ENCODE data around the gene CERS6. TPM values are rescaled to one million over a fixed set of nuclear protein-coding genes. Genes with fewer than 3 reads are reported as not detected.

CERS6 gene
- total RNA-seq, 1 donor from 2014 or later, result 36.4 TPM

DNA sequence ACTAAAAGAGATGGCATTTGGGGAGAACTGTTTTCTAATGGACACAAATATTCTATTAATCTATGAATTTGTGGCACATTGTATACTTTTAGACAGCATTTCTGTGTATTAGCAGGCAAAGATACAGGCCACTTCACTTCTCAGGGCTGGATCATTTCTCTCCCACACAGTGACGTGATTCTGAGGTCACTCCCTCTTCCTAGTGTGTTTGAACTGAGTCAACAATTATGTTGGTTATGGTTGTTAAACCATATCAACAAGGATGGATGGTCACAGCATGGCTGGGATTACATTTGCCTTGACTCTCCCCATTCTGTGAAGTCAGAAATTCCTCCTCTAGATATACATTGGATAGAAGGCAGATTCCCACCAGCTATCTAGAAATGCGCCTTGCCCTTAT lies 358.0 kb downstream of the CERS6 start:
- Mint-ChIP-seq H3K4me1 (ENCODE audit: unreplicated experiment) (peaks cover 22% of the 10 kb centered on the region), H3K27me3 (ENCODE audit: unreplicated experiment) (no peaks in the 10 kb centered on the region), H3K9me3 (ENCODE audit: unreplicated experiment) (no peaks in the 10 kb centered on the region), H3K27ac (ENCODE audit: unreplicated experiment) (no peak overlapping the region), H3K4me3 (ENCODE audit: unreplicated experiment) (no peak overlapping the region), H3K36me3 (ENCODE audit: low read depth, unreplicated experiment) (no peaks in the 10 kb centered on the region)
- DNase-seq (ENCODE audit: low spot score), result no peak
- TF ChIP-seq, protein P1, sequence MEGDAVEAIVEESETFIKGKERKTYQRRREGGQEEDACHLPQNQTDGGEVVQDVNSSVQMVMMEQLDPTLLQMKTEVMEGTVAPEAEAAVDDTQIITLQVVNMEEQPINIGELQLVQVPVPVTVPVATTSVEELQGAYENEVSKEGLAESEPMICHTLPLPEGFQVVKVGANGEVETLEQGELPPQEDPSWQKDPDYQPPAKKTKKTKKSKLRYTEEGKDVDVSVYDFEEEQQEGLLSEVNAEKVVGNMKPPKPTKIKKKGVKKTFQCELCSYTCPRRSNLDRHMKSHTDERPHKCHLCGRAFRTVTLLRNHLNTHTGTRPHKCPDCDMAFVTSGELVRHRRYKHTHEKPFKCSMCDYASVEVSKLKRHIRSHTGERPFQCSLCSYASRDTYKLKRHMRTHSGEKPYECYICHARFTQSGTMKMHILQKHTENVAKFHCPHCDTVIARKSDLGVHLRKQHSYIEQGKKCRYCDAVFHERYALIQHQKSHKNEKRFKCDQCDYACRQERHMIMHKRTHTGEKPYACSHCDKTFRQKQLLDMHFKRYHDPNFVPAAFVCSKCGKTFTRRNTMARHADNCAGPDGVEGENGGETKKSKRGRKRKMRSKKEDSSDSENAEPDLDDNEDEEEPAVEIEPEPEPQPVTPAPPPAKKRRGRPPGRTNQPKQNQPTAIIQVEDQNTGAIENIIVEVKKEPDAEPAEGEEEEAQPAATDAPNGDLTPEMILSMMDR (IDR thresholded peaks at IDR 0.05; ENCODE audit: unreplicated experiment), result no peak

GRCh38 chr2:168814939-168815907 lies 359.2 kb downstream of the CERS6 start:
- H3K27me3 Mint-ChIP-seq (ENCODE audit: unreplicated experiment), result no peaks in the 10 kb centered on the region
- H3K4me3 Mint-ChIP-seq (ENCODE audit: unreplicated experiment), result no peak overlapping the region
- H3K27ac Mint-ChIP-seq (ENCODE audit: unreplicated experiment), result no peak overlapping the region
- H3K4me1 Mint-ChIP-seq (ENCODE audit: unreplicated experiment), result peaks cover 22% of the 10 kb centered on the region
- H3K36me3 Mint-ChIP-seq (ENCODE audit: low read depth, unreplicated experiment), result no peaks in the 10 kb centered on the region
- no peak for DNase-seq (ENCODE audit: low spot score)
- no peaks in the 10 kb centered on the region for H3K9me3 Mint-ChIP-seq (ENCODE audit: unreplicated experiment)
- TF ChIP-seq, protein P1 (IDR thresholded peaks at IDR 0.05; ENCODE audit: unreplicated experiment), result no peak

- TF ChIP-seq, protein P1 (IDR thresholded peaks at IDR 0.05; ENCODE audit: unreplicated experiment), result no peak
- Mint-ChIP-seq H3K36me3 (ENCODE audit: low read depth, unreplicated experiment) (no peaks in the 10 kb centered on the region), H3K4me1 (ENCODE audit: unreplicated experiment) (peaks cover 14% of the 10 kb centered on the region), H3K9me3 (ENCODE audit: unreplicated experiment) (no peaks in the 10 kb centered on the region), H3K27me3 (ENCODE audit: unreplicated experiment) (no peaks in the 10 kb centered on the region), H3K27ac (ENCODE audit: unreplicated experiment) (no peak overlapping the region), H3K4me3 (ENCODE audit: unreplicated experiment) (no peak overlapping the region)
- DNase-seq (ENCODE audit: low spot score), result no peak
Observed at GRCh38 chr2:168816369-168816768, 360.3 kb downstream of the CERS6 start.

GRCh38 chr2:168819050-168819715 lies 363.1 kb downstream of the CERS6 start:
- DNase-seq (ENCODE audit: low spot score), result no peak
- no peaks in the 10 kb centered on the region for H3K9me3 Mint-ChIP-seq (ENCODE audit: unreplicated experiment)
- no peak overlapping the region for H3K27ac Mint-ChIP-seq (ENCODE audit: unreplicated experiment)
- no peaks in the 10 kb centered on the region for H3K27me3 Mint-ChIP-seq (ENCODE audit: unreplicated experiment)
- no peak overlapping the region for H3K4me3 Mint-ChIP-seq (ENCODE audit: unreplicated experiment)
- no peaks in the 10 kb centered on the region for H3K36me3 Mint-ChIP-seq (ENCODE audit: low read depth, unreplicated experiment)
- H3K4me1 Mint-ChIP-seq (ENCODE audit: unreplicated experiment), result peaks cover 9% of the 10 kb centered on the region
- TF ChIP-seq, protein P1 (IDR thresholded peaks at IDR 0.05; ENCODE audit: unreplicated experiment), result no peak

All from endothelial cell (in vitro differentiated cells).